Vagina (tissue), 2 donors: ENCODE measurements around the gene SGIP1.

ENCODE experiments used
- CTCF ChIP-seq, 3 experiments: fragments of 450-650 bp in 2 of 3; fragments of 200-600 bp in 1 of 3; sonication (generic) in 1 of 3; IDR thresholded peaks; one replicate each; pipeline ENCODE4 v1.5.1; 2017 to 2019; ENCODE audit warnings: antibody characterized with exemption in 3 of 3, mild to moderate bottlenecking in 2 of 3, moderate library complexity in 2 of 3
- POLR2AphosphoS5 ChIP-seq, 2 donors: sonication (generic); formaldehyde crosslinking; IDR thresholded peaks; one replicate each; pipeline ENCODE4 v1.9.0; 2017; ENCODE audit warnings: antibody characterized with exemption in 2 of 2, mild to moderate bottlenecking in 2 of 2, low read depth in 1 of 2; ENCODE audit not compliant: insufficient read depth in 1 of 2

- TF ChIP-seq CTCF (IDR thresholded peaks at IDR 0.05) (no peak), POLR2AphosphoS5 (IDR thresholded peaks at IDR 0.05; ENCODE audit: insufficient read depth in 1 of 2, low read depth in 1 of 2) (no peak)
Measured at GRCh38 chr1:66613187-66613586, 79.2 kb downstream of the SGIP1 start.
